Muscle of arm (tissue), 12 donors: ENCODE results near the gene FAM78B. TPM values are rescaled to one million over a fixed set of nuclear protein-coding genes. Genes with fewer than 3 reads are reported as not detected.

ENCODE experiments used
- DNase-seq: peaks from one replicate; pipeline ENCODE4 v3.0.0-alpha.2; 2013
- polyA plus RNA-seq, 12 donors: library from polyadenylated mRNA; unstranded; fragments of 120-200 nt; gene quantifications; one replicate each; pipeline ENCODE4 v1.2.1, GENCODE V29; 2013; ENCODE audit not compliant: insufficient read length in 12 of 12

The FAM78B gene
- polyA plus RNA-seq, 12 donors, result 0.94 to 6.0 (median 2.4) TPM; not detected in 2

GRCh38 chr1:166165661-166166328 is 1.0 kb downstream of the FAM78B start:
- no peak for DNase-seq

GRCh38 chr1:166164995-166165660 is 1.7 kb downstream of the FAM78B start:
- DNase-seq, result peak; percentile 49

- DNase-seq, result no peak
Observed at GRCh38 chr1:166164646-166164994, 2.2 kb downstream of the FAM78B start.

GRCh38 chr1:166159656-166160055 is 7.1 kb downstream of the FAM78B start:
- DNase-seq, result no peak

GRCh38 chr1:166156674-166157073 is 10.1 kb downstream of the FAM78B start:
- no peak for DNase-seq

GRCh38 chr1:166155108-166155507 is 11.7 kb downstream of the FAM78B start:
- DNase-seq, result no peak

GRCh38 chr1:166153525-166154314 is 13.1 kb downstream of the FAM78B start:
- no peak for DNase-seq

- no peak for DNase-seq
Observed at GRCh38 chr1:166152978-166153377, 13.8 kb downstream of the FAM78B start.

- no peak for DNase-seq
Observed at GRCh38 chr1:166151804-166152203, 15.0 kb downstream of the FAM78B start.

GRCh38 chr1:166145499-166145898 is 21.3 kb downstream of the FAM78B start:
- no peak for DNase-seq

GRCh38 chr1:166141969-166142368 is 24.8 kb downstream of the FAM78B start:
- no peak for DNase-seq

GRCh38 chr1:166140251-166140650 is 26.6 kb downstream of the FAM78B start:
- no peak for DNase-seq

- no peak for DNase-seq
Observed at GRCh38 chr1:166139735-166140134, 27.1 kb downstream of the FAM78B start.

GRCh38 chr1:166136699-166137401 is 30.0 kb downstream of the FAM78B start:
- DNase-seq, result no peak

GRCh38 chr1:166136222-166136621 is 30.6 kb downstream of the FAM78B start:
- DNase-seq, result no peak

- no peak for DNase-seq
Observed at GRCh38 chr1:166133857-166134256, 32.9 kb downstream of the FAM78B start.

GRCh38 chr1:166133276-166133841 is 33.4 kb downstream of the FAM78B start:
- DNase-seq, result no peak

- DNase-seq, result no peak
Observed at GRCh38 chr1:166132496-166132895, 34.3 kb downstream of the FAM78B start.

GRCh38 chr1:166129006-166129405 is 37.8 kb downstream of the FAM78B start:
- no peak for DNase-seq

- DNase-seq, result no peak
Observed at GRCh38 chr1:166128195-166128594, 38.6 kb downstream of the FAM78B start.

- DNase-seq, result no peak
Observed at GRCh38 chr1:166127003-166127402, 39.8 kb downstream of the FAM78B start.
